Gastroesophageal sphincter (tissue), 3 donors: Measurements from ENCODE around the gene PRR14L.
A peak's percentile ranks its signal among the peaks of the same experiment; 100 is the strongest.

Source experiments
- CTCF ChIP-seq, 4 experiments: fragments of 200-600 bp in 2 of 4; fragments of 450-650 bp in 2 of 4; sonication (generic) in 1 of 4; IDR thresholded peaks; one replicate each; pipeline ENCODE4 v1.5.1; 2017 to 2019; ENCODE audit warnings: antibody characterized with exemption in 4 of 4, mild to moderate bottlenecking in 2 of 4, moderate library complexity in 2 of 4
- POLR2A ChIP-seq, 2 donors: fragments of 450-650 bp; IDR thresholded peaks; one replicate each; pipeline ENCODE4 v1.6.1; 2017; ENCODE audit warnings: antibody characterized with exemption in 2 of 2, mild to moderate bottlenecking in 2 of 2, moderate library complexity in 1 of 2
- POLR2AphosphoS5 ChIP-seq: sonication (generic); formaldehyde crosslinking; IDR thresholded peaks from one replicate; pipeline ENCODE4 v1.6.1; 2017; ENCODE audit warnings: antibody characterized with exemption

GRCh38 chr22:31676700-31677099, 73.2 kb downstream of the PRR14L start:
- TF ChIP-seq CTCF (IDR thresholded peaks at IDR 0.05) (no peak), POLR2A (IDR thresholded peaks at IDR 0.05) (no peak), POLR2AphosphoS5 (peak; percentile 72)
